ENCODE measurements around the gene PRPSAP2. TPM values are rescaled to one million over a fixed set of nuclear protein-coding genes. Genes with fewer than 3 reads are reported as not detected.

Gene PRPSAP2
- total RNA-seq, 2 donors from 2014 or later = 19.5 to 23.2 TPM

DNA sequence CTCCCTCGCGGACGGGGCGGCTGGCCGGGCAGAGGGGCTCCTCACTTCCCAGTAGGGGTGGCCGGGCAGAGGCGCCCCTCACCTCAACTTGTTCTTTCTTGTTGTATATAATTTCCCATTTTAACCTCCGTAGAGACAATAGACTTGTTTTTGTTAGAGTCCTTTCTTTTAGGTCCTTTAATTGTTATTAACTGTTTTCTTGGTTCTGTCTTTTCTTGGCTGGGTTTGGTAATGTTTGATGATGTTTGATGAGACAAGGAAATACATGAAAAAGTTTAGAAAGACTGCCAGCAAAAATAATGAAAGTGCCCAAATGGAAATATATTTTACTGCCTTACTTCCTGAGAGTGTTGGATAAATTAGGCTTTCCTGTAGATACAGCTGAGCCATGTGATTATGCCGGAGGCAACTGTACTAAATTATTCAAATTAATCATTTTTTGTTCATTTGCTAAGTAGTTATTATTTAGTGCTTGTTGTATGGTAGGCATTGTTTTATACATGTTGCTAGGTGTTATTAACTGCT is 30.9 kb downstream of the PRPSAP2 start:
- Histone ChIP-seq H3K4me1 (no peaks in the 10 kb centered on the region), H3K4me3 (no peak overlapping the region), H3K27me3 (no peaks in the 10 kb centered on the region), H3K36me3 (peaks cover 42% of the 10 kb centered on the region), H3K27ac (no peak overlapping the region), H3K9me3 (no peaks in the 10 kb centered on the region)
- no peak for DNase-seq (ENCODE audit: low spot score)
- TF ChIP-seq, protein P1, sequence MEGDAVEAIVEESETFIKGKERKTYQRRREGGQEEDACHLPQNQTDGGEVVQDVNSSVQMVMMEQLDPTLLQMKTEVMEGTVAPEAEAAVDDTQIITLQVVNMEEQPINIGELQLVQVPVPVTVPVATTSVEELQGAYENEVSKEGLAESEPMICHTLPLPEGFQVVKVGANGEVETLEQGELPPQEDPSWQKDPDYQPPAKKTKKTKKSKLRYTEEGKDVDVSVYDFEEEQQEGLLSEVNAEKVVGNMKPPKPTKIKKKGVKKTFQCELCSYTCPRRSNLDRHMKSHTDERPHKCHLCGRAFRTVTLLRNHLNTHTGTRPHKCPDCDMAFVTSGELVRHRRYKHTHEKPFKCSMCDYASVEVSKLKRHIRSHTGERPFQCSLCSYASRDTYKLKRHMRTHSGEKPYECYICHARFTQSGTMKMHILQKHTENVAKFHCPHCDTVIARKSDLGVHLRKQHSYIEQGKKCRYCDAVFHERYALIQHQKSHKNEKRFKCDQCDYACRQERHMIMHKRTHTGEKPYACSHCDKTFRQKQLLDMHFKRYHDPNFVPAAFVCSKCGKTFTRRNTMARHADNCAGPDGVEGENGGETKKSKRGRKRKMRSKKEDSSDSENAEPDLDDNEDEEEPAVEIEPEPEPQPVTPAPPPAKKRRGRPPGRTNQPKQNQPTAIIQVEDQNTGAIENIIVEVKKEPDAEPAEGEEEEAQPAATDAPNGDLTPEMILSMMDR (IDR thresholded peaks at IDR 0.05) = no peak

GRCh38 chr17:18889658-18890057 is 31.7 kb downstream of the PRPSAP2 start:
- Histone ChIP-seq H3K36me3 (peaks cover 35% of the 10 kb centered on the region), H3K4me3 (no peak overlapping the region), H3K9me3 (peaks cover 0 to 1% of the 10 kb centered on the region in 2 donors), H3K27ac (no peak overlapping the region), H3K4me1 (no peaks in the 10 kb centered on the region), H3K27me3 (no peaks in the 10 kb centered on the region)
- TF ChIP-seq, protein P1 (IDR thresholded peaks at IDR 0.05) = no peak
- no peak for DNase-seq (ENCODE audit: low spot score)

DNA sequence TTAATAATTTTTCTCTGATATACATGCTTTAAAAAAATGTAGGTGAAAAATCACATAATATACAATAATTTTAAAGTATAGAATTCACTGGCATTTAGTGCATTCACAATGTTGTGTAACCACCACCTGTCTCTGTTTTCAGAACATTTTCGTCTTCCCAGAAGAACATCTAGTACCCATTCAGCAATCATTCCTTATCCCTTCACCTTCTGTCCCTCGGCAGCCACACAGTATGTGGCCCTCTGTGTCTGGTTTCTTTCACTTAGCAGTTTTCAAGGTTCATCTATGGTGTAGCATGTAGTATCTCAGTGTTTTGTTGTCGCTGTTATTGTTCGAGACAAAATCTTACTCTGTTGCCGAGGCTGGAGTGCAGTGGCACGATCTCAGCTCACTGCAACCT is 33.6 kb downstream of the PRPSAP2 start:
- Histone ChIP-seq H3K27me3 (no peaks in the 10 kb centered on the region), H3K4me3 (no peak overlapping the region), H3K27ac (no peak overlapping the region), H3K36me3 (peaks cover 43% of the 10 kb centered on the region), H3K9me3 (peaks cover 0 to 11% of the 10 kb centered on the region in 2 donors), H3K4me1 (no peaks in the 10 kb centered on the region)
- TF ChIP-seq, protein P1 (IDR thresholded peaks at IDR 0.05) = no peak
- DNase-seq (ENCODE audit: low spot score) = no peak

GRCh38 chr17:18896146-18896545 is 38.2 kb downstream of the PRPSAP2 start:
- no peak overlapping the region for H3K27ac ChIP-seq
- H3K36me3 ChIP-seq = peaks cover 29% of the 10 kb centered on the region
- no peaks in the 10 kb centered on the region for H3K4me1 ChIP-seq
- TF ChIP-seq, protein P1 (IDR thresholded peaks at IDR 0.05) = no peak
- no peak overlapping the region for H3K4me3 ChIP-seq
- peaks cover 0 to 11% of the 10 kb centered on the region in 2 donors for H3K9me3 ChIP-seq
- DNase-seq (ENCODE audit: low spot score) = no peak
- no peaks in the 10 kb centered on the region for H3K27me3 ChIP-seq

- H3K36me3 ChIP-seq = peaks cover 21% of the 10 kb centered on the region
These were observed 39.0 kb downstream of the PRPSAP2 start for GRCh38 chr17:18896947-18897346.

More at GRCh38 chr17:18896947-18897346, 39.0 kb downstream of the PRPSAP2 start:
- Histone ChIP-seq H3K4me1 (no peaks in the 10 kb centered on the region), H3K9me3 (peaks cover 0 to 11% of the 10 kb centered on the region in 2 donors), H3K27me3 (no peaks in the 10 kb centered on the region), H3K4me3 (no peak overlapping the region), H3K27ac (no peak overlapping the region)
- TF ChIP-seq, protein P1 (IDR thresholded peaks at IDR 0.05) = no peak
- no peak for DNase-seq (ENCODE audit: low spot score)

Data from right atrium auricular region (tissue), 2 donors.